Hematopoietic multipotent progenitor cell treated with erythropoietin and hydrocortisone succinate and interleukin-3 and kit ligand, for 4 days (in vitro differentiated cells): Measurements from ENCODE around the gene ST3GAL2.

Source experiments
- DNase-seq: peaks from one replicate; pipeline ENCODE4 v3.0.0-alpha.2; 2015

The ST3GAL2 gene, protein sequence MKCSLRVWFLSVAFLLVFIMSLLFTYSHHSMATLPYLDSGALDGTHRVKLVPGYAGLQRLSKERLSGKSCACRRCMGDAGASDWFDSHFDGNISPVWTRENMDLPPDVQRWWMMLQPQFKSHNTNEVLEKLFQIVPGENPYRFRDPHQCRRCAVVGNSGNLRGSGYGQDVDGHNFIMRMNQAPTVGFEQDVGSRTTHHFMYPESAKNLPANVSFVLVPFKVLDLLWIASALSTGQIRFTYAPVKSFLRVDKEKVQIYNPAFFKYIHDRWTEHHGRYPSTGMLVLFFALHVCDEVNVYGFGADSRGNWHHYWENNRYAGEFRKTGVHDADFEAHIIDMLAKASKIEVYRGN

DNA sequence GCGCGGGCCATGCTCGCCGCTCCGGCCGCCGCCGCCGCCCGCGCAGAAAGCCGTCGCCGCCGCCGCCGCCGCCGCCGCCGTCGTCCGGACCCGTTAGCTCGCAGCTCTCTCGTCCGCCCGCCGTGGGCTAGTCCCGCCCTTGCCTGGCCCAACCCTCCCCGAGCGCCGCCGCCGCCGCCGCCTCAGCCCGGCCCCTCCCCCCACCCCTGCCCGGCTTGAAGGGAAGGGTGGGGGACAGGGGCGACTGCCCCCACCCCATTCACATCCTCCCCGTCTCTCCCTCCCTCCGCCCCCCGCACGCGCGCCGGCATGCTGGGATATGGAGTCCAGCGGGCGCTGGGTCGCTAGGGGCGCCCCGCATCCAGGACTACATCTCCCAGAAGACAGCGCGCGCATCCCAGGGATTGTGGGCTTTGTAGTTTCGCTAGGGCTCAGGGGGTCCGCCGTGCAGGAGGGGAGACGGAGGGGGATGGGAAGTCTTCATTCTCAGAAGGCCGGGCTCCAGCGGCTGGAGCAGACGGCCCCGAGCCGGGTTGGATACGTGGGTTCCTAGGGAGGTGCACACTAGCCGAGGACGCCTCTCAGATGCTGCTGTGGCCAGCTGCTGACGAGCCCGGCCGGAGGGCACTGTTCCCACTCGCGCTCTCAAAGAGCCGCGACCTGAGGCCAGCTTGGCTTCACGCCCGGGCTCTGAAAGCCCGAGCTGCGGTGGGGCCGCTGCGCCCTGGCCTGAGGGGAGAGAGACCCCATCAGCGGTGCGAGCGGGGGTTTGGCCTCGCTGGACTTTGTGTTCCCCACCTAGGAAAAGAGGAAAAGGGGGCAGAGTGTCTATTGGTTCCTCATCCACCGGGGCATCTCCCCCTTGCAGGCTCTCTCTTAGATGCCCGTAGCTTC, at the start of gene ST3GAL2:
Gene ST3GAL2 (minus strand): TSS at position 132 of the 894 bp plus-strand sequence. CDS start 40,570 bp downstream, outside the sequence.
- DNase-seq: peak; percentile 97

DNA sequence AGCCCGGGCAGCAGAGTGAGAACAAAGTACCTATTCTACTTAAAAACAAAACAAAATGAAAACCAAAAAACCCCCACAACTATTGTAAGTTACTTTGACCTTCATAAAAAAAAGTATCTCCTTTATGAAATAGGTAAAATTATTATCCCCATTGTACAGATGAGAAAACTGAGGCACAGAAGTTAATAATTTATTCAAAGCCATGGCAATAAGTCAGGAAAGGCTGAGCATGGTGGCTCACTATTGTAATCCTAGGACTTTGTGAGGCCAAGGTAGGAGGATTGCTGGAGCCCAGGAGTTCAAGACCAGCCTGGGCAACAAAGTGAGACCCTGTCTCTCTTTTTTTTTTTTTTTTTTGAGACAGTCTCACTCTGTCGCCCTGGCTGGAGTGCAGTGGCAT, 46.0 kb upstream of the ST3GAL2 start:
- DNase-seq: no peak

DNA sequence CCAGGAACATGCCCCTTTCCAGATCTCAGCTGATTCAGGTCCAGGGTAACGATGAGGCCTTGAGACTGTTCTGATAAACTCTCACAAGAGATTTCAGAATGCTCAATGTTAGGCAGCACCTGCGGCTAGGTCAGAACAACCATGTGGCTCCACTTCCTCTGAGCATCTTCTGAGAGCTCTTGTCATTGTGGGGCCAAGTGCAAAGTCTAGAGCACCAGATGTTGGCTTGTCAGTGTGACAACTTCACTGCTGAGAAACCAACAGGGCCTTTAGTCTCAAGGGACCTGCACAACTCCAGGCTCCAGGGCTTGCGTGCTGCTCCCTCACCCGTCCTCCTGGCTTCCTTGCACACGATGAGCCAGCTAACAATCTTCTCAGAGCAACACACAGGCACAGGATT, 44.5 kb upstream of the ST3GAL2 start:
- no peak for DNase-seq

DNA sequence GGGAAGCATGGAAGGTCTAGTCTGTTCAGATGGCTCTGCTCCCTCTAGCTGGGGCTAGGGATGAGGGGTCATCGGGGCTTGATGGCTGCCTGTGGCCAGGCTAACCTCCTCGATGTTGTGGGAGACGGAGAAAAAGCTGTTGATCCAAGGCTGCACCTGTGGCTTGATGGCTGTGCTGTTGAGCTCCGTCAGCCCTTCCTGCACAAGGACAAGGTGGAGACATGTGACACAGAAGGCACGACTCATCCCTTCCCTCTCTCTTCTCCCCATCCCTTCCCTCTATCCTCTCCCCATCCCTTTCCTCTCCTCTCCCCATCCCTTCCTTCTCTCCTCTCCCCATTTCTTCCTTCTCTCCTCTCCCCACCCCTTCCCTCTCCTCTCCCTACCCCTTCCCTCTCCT, 43.7 kb upstream of the ST3GAL2 start:
- no peak for DNase-seq

DNA sequence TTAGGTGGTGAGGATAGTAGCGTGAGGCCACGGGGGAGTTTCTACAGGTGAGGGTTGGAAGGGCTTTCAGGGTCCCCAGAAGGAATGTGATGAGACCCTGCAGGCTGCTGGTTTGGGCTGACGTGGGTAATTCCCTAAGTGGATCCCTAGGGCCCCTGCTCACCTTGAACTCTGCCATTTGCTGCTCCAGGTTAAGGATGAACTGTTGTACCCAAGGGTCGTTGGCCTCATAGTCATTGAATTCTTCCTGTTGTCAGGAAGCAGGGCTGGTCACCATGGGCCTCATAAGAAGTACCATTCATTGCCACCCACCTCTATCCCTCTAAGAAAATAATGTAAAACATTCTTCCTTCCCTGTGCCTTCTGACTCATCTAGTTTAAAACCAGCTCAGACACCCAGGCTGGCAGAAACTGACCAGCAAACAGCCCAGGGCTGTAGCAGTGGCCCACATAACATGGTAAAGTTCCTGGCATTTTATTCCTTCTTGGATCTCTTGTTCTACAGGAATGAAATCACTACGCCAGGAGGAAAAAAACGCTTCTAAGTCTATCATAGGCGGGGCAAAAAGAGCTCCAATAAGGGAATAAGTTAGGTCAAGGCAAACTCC, 43.1 kb upstream of the ST3GAL2 start:
- DNase-seq: no peak

DNA sequence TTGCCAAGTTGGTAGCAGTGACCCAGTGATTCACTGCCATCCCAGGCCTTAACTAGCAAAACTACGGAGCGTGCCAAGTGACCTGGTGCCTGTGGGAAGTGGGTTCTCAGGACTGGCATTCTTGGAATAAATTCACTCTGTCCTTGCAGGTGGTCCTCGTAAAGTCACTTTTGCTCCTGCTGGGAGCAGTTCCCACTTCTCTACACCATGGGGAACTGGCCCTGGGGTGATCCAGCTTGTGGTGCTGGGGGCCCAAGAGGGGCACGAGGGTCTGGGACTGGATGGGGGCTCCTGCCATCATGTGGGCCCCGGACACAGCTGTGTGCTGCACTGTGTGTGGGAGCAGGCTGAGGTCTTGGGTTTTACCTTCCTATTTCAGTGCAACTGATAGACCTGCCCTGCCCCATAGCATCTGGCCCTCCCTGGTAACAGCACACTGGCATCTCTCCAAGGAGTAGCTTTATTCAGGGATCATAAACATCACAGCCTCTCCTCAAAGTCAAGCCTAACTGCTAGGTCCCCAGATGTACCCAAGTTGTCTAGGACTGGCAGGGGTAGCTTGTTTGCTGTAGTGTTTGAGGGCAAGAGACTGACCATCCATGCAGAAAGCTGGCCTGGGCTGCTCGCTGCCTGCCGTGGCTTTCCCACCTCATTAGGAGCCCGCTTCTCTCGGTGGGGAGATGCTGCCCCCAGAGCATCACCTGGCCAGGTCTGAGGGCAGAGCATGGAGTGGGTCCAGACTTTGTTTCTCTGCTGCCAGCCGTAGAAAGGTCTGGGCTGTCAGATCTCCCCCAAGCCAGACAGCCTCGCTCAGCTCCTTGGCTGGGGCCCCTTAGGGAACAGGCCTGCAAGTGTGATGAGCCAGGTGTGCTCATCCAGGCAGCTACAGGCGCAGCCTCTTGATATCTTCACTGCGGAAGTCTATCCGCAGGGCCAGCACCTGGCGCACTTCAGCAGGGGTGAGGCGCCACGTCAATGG, 41.5 kb upstream of the ST3GAL2 start:
- DNase-seq: peak; percentile 15

DNA sequence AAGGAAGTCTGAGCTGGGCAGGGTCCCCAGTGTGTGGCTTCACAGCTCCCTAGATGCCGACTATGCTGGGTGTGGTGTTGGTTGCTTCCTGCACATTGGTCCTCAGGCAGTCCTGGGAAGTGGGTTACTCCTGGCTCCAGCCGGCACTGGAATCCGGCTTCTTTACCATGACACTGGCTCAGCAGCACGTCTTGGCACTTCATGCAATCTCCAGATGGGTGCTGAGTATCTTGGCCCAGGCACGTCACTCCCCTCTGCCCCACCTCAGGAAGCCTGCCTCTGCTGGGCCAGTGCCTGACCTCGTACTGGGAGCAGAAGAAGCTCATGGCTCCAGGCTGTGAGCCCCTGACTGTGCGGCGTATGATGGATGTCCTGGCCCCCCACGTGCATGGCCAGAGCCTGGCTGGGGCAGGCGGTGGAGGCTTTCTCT, 40.0 kb upstream of the ST3GAL2 start:
- DNase-seq: no peak

DNA sequence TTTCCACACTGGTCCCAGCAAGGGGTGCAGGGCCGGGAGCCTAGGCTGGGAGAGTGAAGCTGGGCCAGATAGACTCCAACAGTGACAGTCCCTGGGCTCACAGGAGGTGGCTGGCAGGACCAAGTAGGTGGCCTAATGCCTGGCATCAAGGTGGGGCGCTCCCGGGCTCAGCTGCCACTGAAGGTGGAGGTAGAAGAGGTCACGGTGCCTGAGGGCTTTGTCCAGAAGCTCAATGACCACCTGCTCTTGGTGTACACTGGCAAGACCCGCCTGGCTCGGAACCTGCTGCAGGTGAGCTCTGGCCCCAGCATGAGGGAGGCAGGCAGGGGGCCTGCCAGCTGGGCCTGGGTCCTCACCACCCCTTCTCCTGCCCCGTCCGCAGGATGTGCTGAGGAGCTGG, 39.3 kb upstream of the ST3GAL2 start:
- no peak for DNase-seq

DNA sequence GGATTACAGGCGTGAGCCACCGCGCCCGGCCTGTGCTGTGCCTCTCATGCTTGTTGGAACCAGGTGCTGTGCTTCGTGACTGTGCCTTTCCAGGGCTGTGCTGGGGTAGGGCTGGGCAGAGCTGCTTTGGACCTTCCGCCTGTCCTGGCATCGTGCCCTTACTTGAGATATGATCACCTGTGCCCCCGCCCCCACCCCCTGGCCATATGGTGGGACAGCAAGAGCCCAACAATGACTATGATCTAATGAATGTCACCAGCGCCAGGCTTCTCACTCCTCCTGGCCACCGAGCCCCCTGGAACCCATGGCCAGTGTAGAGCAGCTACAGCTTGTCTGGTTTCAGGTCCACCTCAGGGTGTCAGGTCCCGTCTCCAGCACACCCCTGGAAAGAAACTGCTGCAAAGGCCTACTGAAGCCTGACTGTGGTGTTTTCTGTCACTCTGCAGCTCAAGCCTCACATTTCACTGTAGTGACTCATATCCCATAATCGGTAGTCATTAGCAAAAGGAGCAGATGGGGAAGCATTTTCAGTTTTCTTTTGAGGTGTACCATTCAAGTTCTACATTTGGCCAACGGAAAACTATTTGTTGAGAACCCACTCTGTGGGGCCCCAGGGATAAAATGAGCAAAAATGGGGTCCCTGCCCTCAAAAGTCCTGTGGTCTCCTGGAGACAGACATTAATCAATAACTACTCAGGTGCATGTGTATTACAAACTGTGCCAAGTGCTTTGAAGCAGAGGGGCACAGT, 37.5 kb upstream of the ST3GAL2 start:
- no peak for DNase-seq

DNA sequence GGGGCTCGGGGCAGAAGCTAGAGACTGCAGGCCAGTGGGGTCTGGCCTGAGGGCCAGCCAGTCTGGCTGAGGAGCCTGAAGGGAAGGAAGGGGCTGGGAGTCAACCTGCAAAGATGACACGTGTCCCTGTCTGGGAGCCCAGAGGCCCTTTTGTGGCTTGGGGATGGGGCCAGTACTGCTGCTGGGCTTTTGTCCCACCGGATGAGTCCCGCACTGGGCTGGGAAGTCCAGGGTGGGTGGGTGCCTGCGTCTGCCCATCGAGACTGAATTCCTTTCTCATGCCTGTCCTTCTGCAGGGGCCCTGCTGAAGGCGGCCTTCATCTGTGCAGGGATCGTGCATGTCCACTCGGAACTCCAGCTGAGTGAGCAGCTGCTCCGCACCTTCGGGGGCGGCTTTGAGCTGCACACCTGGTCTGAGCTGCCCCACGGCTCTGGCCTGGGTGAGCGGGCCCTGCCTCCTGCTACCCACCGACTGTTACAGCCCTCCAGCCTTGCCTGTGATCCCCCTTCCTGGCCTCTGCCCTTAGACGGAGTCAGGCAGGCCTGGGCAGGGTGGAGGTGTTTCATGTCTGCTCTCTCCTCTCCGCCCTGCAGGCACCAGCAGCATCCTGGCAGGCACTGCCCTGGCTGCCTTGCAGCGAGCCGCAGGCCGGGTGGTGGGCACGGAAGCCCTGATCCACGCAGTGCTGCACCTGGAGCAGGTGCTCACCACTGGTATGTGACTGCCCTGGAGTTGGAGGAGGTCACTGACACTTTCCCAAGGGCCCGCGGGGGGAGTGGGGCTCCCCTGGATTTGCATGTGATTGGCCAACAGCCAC, 36.4 kb upstream of the ST3GAL2 start:
- DNase-seq: no peak

DNA sequence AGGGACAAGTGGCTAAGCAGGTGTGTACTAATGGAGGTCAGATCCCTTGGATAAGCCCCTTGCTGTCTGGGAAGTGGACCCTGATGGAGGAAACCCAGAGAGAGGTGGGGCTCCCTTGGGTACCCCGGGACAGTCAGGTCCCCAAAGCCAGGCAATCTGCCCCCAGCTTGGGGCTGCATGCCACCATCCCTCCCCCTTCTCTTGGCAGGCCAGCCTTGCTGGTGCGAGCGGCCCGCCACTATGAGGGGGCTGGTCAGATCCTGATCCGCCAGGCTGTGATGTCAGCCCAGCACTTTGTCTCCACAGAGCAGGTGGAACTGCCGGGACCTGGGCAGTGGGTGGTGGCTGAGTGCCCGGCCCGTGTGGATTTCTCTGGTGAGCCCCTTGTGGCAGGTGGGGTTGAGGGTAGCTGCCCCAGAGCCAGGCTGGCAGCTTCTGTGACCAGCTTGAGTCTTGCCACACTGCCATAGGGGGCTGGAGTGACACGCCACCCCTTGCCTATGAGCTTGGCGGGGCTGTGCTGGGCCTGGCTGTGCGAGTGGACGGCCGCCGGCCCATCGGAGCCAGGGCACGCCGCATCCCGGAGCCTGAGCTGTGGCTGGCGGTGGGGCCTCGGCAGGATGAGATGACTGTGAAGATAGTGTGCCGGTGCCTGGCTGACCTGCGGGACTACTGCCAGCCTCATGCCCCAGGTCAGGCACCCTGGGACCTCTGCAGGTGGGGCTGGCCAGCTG, 35.6 kb upstream of the ST3GAL2 start:
- DNase-seq: no peak

DNA sequence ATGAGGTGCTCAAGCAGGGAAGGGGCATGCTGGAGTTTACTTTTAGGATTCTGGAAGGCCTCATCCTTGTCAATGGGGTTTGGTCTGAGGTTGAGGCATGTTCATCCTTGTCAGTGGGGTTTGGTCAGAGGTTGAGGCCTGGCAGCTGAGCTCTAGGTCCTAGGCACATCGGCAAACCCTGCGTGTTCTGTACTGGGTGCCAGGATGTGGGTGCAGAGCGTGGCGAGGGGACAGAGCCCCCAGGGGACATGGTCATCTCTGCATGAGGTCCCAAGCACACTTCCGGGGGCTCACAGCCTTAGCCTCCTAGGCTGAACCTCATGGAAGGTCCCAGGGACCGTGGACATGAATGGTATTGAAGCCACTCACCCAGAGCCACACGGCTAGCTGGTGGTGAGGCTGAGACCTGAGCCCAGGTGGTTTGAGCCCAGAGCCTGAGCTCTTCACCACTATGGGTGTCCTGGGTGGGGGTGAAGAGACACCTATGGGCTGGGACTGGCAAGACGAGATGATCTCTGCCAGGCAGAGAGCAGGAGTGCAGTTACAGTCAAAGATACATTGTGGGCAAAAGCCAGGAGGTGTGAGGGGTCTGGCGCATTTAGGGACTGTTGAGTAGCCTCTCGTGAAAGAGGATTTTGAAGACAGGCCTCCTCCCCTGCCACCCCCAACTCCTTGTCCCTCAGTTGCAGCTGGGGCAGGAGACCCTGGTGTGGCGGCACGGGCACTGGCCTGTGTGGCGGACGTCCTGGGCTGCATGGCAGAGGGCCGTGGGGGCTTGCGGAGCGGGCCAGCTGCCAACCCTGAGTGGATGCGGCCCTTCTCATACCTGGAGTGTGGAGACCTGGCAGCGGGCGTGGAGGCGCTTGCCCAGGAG, 34.8 kb upstream of the ST3GAL2 start:
- peak; percentile 46 for DNase-seq

DNA sequence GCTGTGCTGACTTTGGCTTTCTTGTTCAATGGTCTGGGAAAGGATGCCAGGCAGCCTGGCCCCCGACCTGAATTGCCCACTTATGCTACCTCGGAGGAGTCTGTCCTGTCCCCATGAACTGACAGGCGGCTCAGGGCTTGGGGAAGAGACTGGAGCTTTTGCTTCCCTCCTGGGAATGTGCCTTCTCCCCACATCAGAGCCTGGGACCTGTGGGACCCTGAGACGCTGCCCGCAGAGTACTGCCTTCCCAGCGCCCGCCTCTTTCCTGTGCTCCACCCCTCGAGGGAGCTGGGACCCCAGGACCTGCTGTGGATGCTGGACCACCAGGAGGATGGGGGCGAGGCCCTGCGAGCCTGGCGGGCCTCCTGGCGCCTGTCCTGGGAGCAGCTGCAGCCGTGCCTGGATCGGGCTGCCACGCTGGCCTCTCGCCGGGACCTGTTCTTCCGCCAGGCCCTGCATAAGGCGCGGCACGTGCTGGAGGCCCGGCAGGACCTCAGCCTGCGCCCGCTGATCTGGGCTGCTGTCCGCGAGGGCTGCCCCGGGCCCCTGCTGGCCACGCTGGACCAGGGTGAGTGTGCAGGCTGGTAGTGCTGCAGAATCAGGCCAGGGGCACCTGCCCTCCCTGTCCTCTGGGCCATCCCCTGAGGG, 34.0 kb upstream of the ST3GAL2 start:
- DNase-seq: no peak

DNA sequence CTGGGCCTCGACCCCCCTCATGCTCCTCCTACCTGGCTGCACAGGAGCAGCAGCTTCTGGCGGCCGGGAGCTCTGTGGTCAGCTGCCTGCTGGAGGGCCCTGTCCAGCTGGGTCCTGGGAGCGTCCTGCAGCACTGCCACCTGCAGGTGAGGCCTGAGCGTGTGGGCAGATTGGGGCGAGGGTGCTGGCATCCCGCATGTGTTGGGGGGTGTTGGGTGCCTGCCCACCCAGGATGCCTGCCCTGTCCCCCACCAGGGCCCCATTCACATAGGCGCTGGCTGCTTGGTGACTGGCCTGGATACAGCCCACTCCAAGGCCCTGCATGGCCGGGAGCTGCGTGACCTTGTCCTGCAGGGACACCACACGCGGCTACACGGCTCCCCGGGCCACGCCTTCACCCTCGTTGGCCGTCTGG, 32.0 kb upstream of the ST3GAL2 start:
- peak; percentile 20 for DNase-seq

DNA sequence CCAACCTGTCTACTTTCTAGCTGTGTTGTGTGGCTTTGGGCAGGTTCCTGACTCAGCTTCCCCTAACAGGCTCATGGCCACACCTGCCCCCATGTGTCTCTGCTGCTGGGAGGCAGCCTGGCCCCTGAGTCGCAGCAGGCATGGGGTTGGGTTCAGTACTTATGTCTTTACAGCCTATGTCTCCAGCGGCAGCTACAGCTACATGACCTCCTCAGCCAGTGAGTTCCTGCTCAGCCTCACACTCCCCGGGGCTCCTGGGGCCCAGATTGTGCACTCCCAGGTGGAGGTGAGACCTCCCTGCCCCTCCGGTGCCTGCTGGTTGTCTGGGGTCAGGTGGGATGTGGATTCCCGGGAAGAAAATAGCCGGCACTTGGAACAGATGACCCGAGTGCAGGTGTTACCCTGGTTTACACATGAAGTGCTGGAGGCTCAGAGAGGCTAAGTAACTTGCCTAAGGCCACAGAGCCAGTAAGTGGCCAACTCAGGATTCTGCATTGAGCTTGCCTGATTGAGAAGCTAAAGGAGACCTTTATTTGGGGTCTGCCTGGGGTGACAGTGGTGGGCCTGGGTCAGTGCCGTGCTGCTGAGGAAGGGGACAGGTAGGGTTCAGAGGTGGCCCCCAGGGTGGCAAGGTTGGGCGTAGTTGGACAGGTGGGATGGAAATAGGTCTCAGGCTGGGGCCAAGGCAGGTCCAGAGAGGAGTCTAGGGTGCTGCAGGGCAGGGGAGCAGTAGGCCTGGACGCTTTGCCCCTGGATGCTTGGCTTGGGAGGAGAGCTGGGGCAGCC, 31.4 kb upstream of the ST3GAL2 start:
- no peak for DNase-seq

DNA sequence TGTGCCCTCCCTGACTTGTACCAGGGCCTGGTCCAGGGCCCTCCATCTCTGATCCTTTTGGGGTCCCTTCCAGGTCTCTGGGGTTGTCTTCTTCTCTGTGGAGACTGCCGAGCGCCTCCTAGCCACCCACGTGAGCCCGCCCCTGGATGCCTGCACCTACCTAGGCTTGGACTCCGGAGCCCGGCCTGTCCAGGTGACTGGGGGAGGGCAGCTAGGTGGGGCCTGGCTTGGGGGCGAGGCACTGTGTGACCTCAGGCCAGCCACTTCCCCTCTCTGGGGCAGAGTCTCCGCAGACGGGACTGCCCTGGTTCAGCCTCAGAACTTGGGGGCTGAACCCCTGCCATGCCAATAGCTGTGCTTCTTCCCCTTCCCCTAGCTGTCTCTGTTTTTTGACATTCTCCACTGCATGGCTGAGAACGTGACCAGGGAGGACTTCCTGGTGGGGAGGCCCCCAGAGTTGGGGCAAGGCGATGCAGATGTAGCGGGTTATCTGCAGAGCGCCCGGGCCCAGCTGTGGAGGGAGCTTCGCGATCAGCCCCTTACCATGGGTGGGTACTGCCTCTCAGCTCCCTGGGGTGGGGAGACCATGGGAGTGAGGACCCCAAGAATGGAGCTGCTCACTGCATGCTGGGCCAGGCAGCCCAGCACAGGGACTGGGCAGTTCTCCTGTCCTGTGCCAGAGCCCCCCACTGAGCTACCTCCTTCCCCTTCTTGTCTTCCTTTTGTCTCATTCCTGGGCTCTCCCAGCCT, 30.1 kb upstream of the ST3GAL2 start:
- no peak for DNase-seq

DNA sequence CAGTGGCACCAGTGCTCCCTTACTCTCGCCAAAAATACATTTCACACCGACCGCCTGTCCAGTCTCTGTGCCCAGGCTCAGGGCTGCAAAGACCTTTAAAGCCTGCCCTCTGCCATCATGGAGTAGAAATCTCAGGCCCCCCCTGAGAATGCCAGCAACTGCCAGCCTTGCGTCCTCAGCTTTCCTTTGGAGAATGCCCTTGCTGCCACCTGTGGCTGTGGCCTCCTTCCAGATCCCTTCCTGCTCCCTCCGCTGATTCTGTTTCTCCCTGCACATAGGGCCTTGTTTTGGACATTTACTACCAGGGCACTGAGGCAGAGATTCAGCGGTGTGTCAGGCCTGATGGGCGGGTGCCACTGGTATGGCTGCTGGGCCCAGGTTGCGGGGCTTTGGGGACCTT, 28.7 kb upstream of the ST3GAL2 start:
- DNase-seq: no peak
